Neuronal stem cell (in vitro differentiated cells): ENCODE measurements around the gene SMCHD1.
"Not testable (repeated sequence)": the region's sequence is repeated elsewhere in the genome, so short reads cannot be mapped to it uniquely, and the experiment has no call there.

Source experiments
- DNase-seq: peaks from one replicate; pipeline ENCODE4 v3.0.0-alpha.2; 2013; ENCODE audit warnings: low spot score
- H2AFZ ChIP-seq: one replicate; pipeline ENCODE4 v1.6.1; 2013; ENCODE audit warnings: mild to moderate bottlenecking, low read length, inconsistent platforms
- H2AK5ac ChIP-seq: 2 replicates; pipeline ENCODE4 v1.6.1; 2013; ENCODE audit warnings: low read depth, mild to moderate bottlenecking, inconsistent platforms, low read length, moderate library complexity, mixed read lengths
- H2BK120ac ChIP-seq: 2 replicates; pipeline ENCODE4 v1.6.1; 2013; ENCODE audit warnings: low read depth, mild to moderate bottlenecking, inconsistent platforms, low read length, moderate library complexity, mixed read lengths
- H2BK12ac ChIP-seq: one replicate; pipeline ENCODE4 v1.6.1; 2013; ENCODE audit warnings: low read length, inconsistent platforms
- H2BK15ac ChIP-seq: 2 replicates; pipeline ENCODE4 v1.6.1; 2013; ENCODE audit warnings: mild to moderate bottlenecking, low read length, inconsistent platforms, mixed read lengths
- H2BK5ac ChIP-seq: one replicate; pipeline ENCODE4 v1.6.1; 2013; ENCODE audit warnings: inconsistent platforms, mild to moderate bottlenecking, low read length, moderate library complexity
- H3K14ac ChIP-seq: one replicate; pipeline ENCODE4 v1.6.1; 2013; ENCODE audit warnings: low read length, inconsistent platforms
- H3K18ac ChIP-seq: 2 replicates; pipeline ENCODE4 v1.6.1; 2013; ENCODE audit warnings: low read length, inconsistent platforms
- H3K23ac ChIP-seq: 2 replicates; pipeline ENCODE4 v1.6.1; 2013; ENCODE audit warnings: low read depth, mild to moderate bottlenecking, mixed read lengths, low read length, inconsistent platforms; ENCODE audit not compliant: poor library complexity
- H3K27ac ChIP-seq: replicated peaks from 3 replicates; pipeline ENCODE4 v1.5.1; 2013; ENCODE audit warnings: low read length, inconsistent platforms
- H3K27me3 ChIP-seq, 3 experiments: 2 replicates each; pipeline ENCODE4 v1.6.1; 2013; ENCODE audit warnings: low read length in 3 of 3, mild to moderate bottlenecking in 2 of 3, inconsistent platforms in 1 of 3, low read depth in 1 of 3, mixed read lengths in 1 of 3, moderate library complexity in 1 of 3; ENCODE audit not compliant: control insufficient read depth in 3 of 3, insufficient read depth in 3 of 3
- H3K36me3 ChIP-seq, 2 donors: replicated peaks in 1 of 2; 2 replicates each; pipeline ENCODE4 v1.6.1; 2013; ENCODE audit warnings: low read length in 2 of 2; ENCODE audit not compliant: control insufficient read depth in 2 of 2, insufficient read depth in 2 of 2
- H3K4ac ChIP-seq: 2 replicates; pipeline ENCODE4 v1.6.1; 2013; ENCODE audit warnings: inconsistent platforms, mild to moderate bottlenecking, low read length, moderate library complexity
- H3K4me1 ChIP-seq, 2 donors: 1 replicate in 1 of 2; 2 replicates in 1 of 2; pipeline ENCODE4 v1.6.1; 2013; ENCODE audit warnings: low read length in 2 of 2, low read depth in 1 of 2; ENCODE audit not compliant: control insufficient read depth in 2 of 2, insufficient read depth in 1 of 2
- H3K4me2 ChIP-seq: one replicate; pipeline ENCODE4 v1.6.1; 2013; ENCODE audit warnings: mild to moderate bottlenecking, low read length, inconsistent platforms; ENCODE audit not compliant: insufficient read depth, poor library complexity, severe bottlenecking
- H3K4me3 ChIP-seq, 2 donors: 2 replicates each; pipeline ENCODE4 v1.5.1; 2013; ENCODE audit warnings: low read length in 2 of 2, mild to moderate bottlenecking in 2 of 2, inconsistent platforms in 1 of 2, moderate library complexity in 1 of 2
- H3K79me1 ChIP-seq: one replicate; pipeline ENCODE4 v1.6.1; 2013; ENCODE audit warnings: low read depth, mild to moderate bottlenecking, inconsistent platforms, low read length, moderate library complexity
- H3K9ac ChIP-seq: one replicate; pipeline ENCODE4 v1.6.1; 2013; ENCODE audit warnings: mild to moderate bottlenecking, low read depth, low read length, inconsistent platforms; ENCODE audit not compliant: poor library complexity
- H3K9me3 ChIP-seq, 2 donors: replicated peaks in 1 of 2; 2 replicates each; pipeline versions ENCODE3 to v1.6.1; 2013; ENCODE audit warnings: low read length in 2 of 2, mild to moderate bottlenecking in 2 of 2, inconsistent platforms in 1 of 2, low read depth in 1 of 2, mixed read lengths in 1 of 2, moderate library complexity in 1 of 2; ENCODE audit not compliant: control insufficient read depth in 2 of 2, insufficient read depth in 1 of 2
- H4K8ac ChIP-seq: one replicate; pipeline ENCODE4 v1.6.1; 2013; ENCODE audit warnings: low read depth, mild to moderate bottlenecking, inconsistent platforms, low read length, moderate library complexity
- H4K91ac ChIP-seq: one replicate; pipeline ENCODE4 v1.6.1; 2013; ENCODE audit warnings: low read length, low read depth, mild to moderate bottlenecking, inconsistent platforms; ENCODE audit not compliant: poor library complexity
- WGBS, 2 donors: extraction: QIAGEN DNeasy Blood & Tissue Kit; methylation state at CpG; one replicate each; pipeline ENCODE4 v1.1.7; 2013; ENCODE audit warnings: missing lambda C conversion rate in 2 of 2, mixed read lengths in 1 of 2; ENCODE audit not compliant: insufficient read length in 2 of 2, insufficient replicate concordance in 1 of 2; ENCODE audit errors: extremely low coverage in 2 of 2; 5-methylcytosine and 5-hydroxymethylcytosine counted together

The SMCHD1 gene

GRCh38 chr18:2736823-2737222 lies 81.3 kb downstream of the SMCHD1 start:
- Histone ChIP-seq H3K23ac (no peak overlapping the region), H2AK5ac (no peak overlapping the region), H3K27me3 (no peaks in the 10 kb centered on the region), H3K27ac (no peak overlapping the region), H3K9ac (no peak overlapping the region), H2BK5ac (no peak overlapping the region), H2BK120ac (no peak overlapping the region), H3K14ac (no peak overlapping the region), H3K4me2 (no peak overlapping the region), H2BK15ac (no peak overlapping the region), H3K18ac (no peak overlapping the region), H3K36me3 (peaks cover 7 to 100% of the 10 kb centered on the region in 2 donors), H2BK12ac (no peak overlapping the region), H4K91ac (no peak overlapping the region), H3K79me1 (no peaks in the 10 kb centered on the region), H3K4me1 (no peaks in the 10 kb centered on the region), H4K8ac (no peak overlapping the region), H3K9me3 (peaks cover 0 to 2% of the 10 kb centered on the region in 2 donors), H3K4ac (no peak overlapping the region), H3K4me3 (no peak overlapping the region), H2AFZ (no peak overlapping the region)
- WGBS, 2 donors, result no CpG with 5 or more reads among the region's 3 CpGs
- no peak for DNase-seq

- peaks cover 9 to 100% of the 10 kb centered on the region in 2 donors for H3K36me3 ChIP-seq
Measured at GRCh38 chr18:2740082-2740481, 84.6 kb downstream of the SMCHD1 start.

GRCh38 chr18:2746274-2746673 lies 90.7 kb downstream of the SMCHD1 start:
- Histone ChIP-seq H3K14ac (no peak overlapping the region), H2BK120ac (no peak overlapping the region), H3K4me1 (no peaks in the 10 kb centered on the region), H3K4me2 (no peak overlapping the region), H3K18ac (no peak overlapping the region), H3K79me1 (no peaks in the 10 kb centered on the region), H3K27me3 (no peaks in the 10 kb centered on the region), H2BK5ac (no peak overlapping the region), H2BK15ac (no peak overlapping the region), H3K4ac (no peak overlapping the region), H3K9ac (no peak overlapping the region), H3K36me3 (peaks cover 3 to 99% of the 10 kb centered on the region in 2 donors), H2AFZ (no peak overlapping the region), H2BK12ac (no peak overlapping the region), H3K27ac (no peak overlapping the region), H3K4me3 (no peak overlapping the region), H4K8ac (no peak overlapping the region), H3K23ac (no peak overlapping the region), H4K91ac (no peak overlapping the region), H2AK5ac (no peak overlapping the region), H3K9me3 (no peaks in the 10 kb centered on the region)
- DNase-seq, result no peak

More at GRCh38 chr18:2740082-2740481, 84.6 kb downstream of the SMCHD1 start:
- H3K14ac ChIP-seq, H2BK12ac ChIP-seq, H2BK15ac ChIP-seq, H2AFZ ChIP-seq, H3K79me1 ChIP-seq, H3K23ac ChIP-seq, DNase-seq, H4K8ac ChIP-seq, H3K18ac ChIP-seq, H3K9me3 ChIP-seq, H4K91ac ChIP-seq, H3K9ac ChIP-seq, H2BK5ac ChIP-seq, H3K27ac ChIP-seq, H3K4ac ChIP-seq, H3K4me2 ChIP-seq, H3K4me1 ChIP-seq, H2AK5ac ChIP-seq, H2BK120ac ChIP-seq, H3K27me3 ChIP-seq, H3K4me3 ChIP-seq: not testable (repeated sequence)
- WGBS, 2 donors, result no CpG with 5 or more reads among the region's 3 CpGs

GRCh38 chr18:2758309-2758708 lies 102.8 kb downstream of the SMCHD1 start:
- peaks cover 0 to 4% of the 10 kb centered on the region in 2 donors for H3K9me3 ChIP-seq
- H3K4me2 ChIP-seq, result no peak overlapping the region
- H3K23ac ChIP-seq, result no peak overlapping the region
- no peak overlapping the region for H3K18ac ChIP-seq
- H2BK120ac ChIP-seq, result no peak overlapping the region
- no peaks in the 10 kb centered on the region for H3K79me1 ChIP-seq
- H2AFZ ChIP-seq, result no peak overlapping the region
- no peak overlapping the region for H2BK15ac ChIP-seq
- no CpG with 5 or more reads among the region's 1 CpG for WGBS, 2 donors
- no peak overlapping the region for H3K9ac ChIP-seq
- DNase-seq, result no peak
- no peak overlapping the region for H2AK5ac ChIP-seq
- no peak overlapping the region for H4K91ac ChIP-seq
- peaks cover 4 to 97% of the 10 kb centered on the region in 2 donors for H3K36me3 ChIP-seq
- no peak overlapping the region for H2BK12ac ChIP-seq
- H3K4me1 ChIP-seq, result no peaks in the 10 kb centered on the region
- H3K4me3 ChIP-seq, result no peak overlapping the region
- no peak overlapping the region for H2BK5ac ChIP-seq
- no peaks in the 10 kb centered on the region for H3K27me3 ChIP-seq
- H4K8ac ChIP-seq, result no peak overlapping the region
- no peak overlapping the region for H3K4ac ChIP-seq
- no peak overlapping the region for H3K27ac ChIP-seq
- H3K14ac ChIP-seq, result no peak overlapping the region
